Activated T-helper 1 cell treated with anti-CD3 and anti-CD28 coated beads, Interleukin-12 subunit alpha, Interleukin-12 subunit beta, Interleukin-2, Interleukin-4 antibody, amounts not matched to agents 30 ng/mL and 10 ng/mL and 1 ng/mL, durations not matched to agents 14 hours and 24 hours and 36 hours (primary cell): ENCODE measurements around the gene ZC3H13. TPM values are rescaled to one million over a fixed set of nuclear protein-coding genes. Genes with fewer than 3 reads are reported as not detected.

ENCODE experiments used
- DNase-seq: peaks from one replicate; pipeline ENCODE4 v3.0.0; 2021; ENCODE audit warnings: low spot score
- H3K27ac Mint-ChIP-seq: one replicate; pipeline ENCODE4 v1.8.0; 2021; ENCODE audit warnings: mild to moderate bottlenecking, mixed read lengths
- H3K27me3 Mint-ChIP-seq: one replicate; pipeline ENCODE4 v1.8.0; 2022; ENCODE audit warnings: mild to moderate bottlenecking, moderate library complexity, mixed read lengths; ENCODE audit not compliant: insufficient read depth
- H3K36me3 Mint-ChIP-seq: one replicate; pipeline ENCODE4 v1.8.0; 2021; ENCODE audit warnings: low read depth, mixed read lengths
- H3K4me1 Mint-ChIP-seq: one replicate; pipeline ENCODE4 v1.8.0; 2021; ENCODE audit warnings: low read depth, mixed read lengths
- H3K4me3 Mint-ChIP-seq: one replicate; pipeline ENCODE4 v1.8.0; 2021; ENCODE audit warnings: mild to moderate bottlenecking, moderate library complexity, mixed read lengths
- H3K9me3 Mint-ChIP-seq: one replicate; pipeline ENCODE4 v1.8.0; 2021; ENCODE audit warnings: mixed read lengths
- intact Hi-C: fragments of 100-400 bp; cut with micrococcal nuclease; formaldehyde crosslinking; loops from one replicate; pipeline ENCODE4 v1.15.1; 2024
- total RNA-seq: library from RNA; stranded (reverse); gene quantifications from 2 replicates; pipeline ENCODE4 v1.2.3, GENCODE V29; 2022

The ZC3H13 gene
- total RNA-seq, 1 donor from 2014 or later: 52.0 TPM

GRCh38 chr13:46053162-46054012 is 841 bp upstream of the ZC3H13 start:
- peak overlapping the region; percentile 63 for H3K27ac Mint-ChIP-seq
- H3K36me3 Mint-ChIP-seq: peaks cover 1% of the 10 kb centered on the region
- H3K9me3 Mint-ChIP-seq: no peaks in the 10 kb centered on the region
- no peak for DNase-seq
- H3K4me3 Mint-ChIP-seq: peak overlapping the region; percentile 93
- peaks cover 35% of the 10 kb centered on the region for H3K4me1 Mint-ChIP-seq
- peaks cover 15% of the 10 kb centered on the region for H3K27me3 Mint-ChIP-seq
- intact Hi-C loops: loop anchor here (2.0 to 10.0 kb wide), 7 partner anchors 69 to 1984 kb away; partner anchors contain the start of genes COG3, LRCH1 and NUDT15

- Mint-ChIP-seq H3K27me3 (peaks cover 15% of the 10 kb centered on the region), H3K36me3 (peaks cover 1% of the 10 kb centered on the region), H3K27ac (peak overlapping the region; percentile 94), H3K4me1 (peaks cover 40% of the 10 kb centered on the region), H3K9me3 (no peaks in the 10 kb centered on the region), H3K4me3 (peak overlapping the region; percentile 93)
- DNase-seq: no peak
- intact Hi-C loops: loop anchor here (1.0 to 10.0 kb wide), 10 partner anchors 70 to 1985 kb away; partner anchors contain the start of genes COG3, ESD, LRCH1 and LRRC63
Measured at GRCh38 chr13:46051968-46052318, 603 bp downstream of the ZC3H13 start.

GRCh38 chr13:46050771-46051170 is 1.8 kb downstream of the ZC3H13 start:
- Mint-ChIP-seq H3K27me3 (peaks cover 11% of the 10 kb centered on the region), H3K9me3 (no peaks in the 10 kb centered on the region), H3K27ac (no peak overlapping the region), H3K4me1 (peaks cover 40% of the 10 kb centered on the region), H3K4me3 (peak overlapping the region; percentile 41), H3K36me3 (peaks cover 1% of the 10 kb centered on the region)
- no peak for DNase-seq
- intact Hi-C loops: loop anchor here (5.0 to 10.0 kb wide), 3 partner anchors 72 to 1987 kb away; partner anchors contain the start of genes LRCH1 and NUDT15

DNA sequence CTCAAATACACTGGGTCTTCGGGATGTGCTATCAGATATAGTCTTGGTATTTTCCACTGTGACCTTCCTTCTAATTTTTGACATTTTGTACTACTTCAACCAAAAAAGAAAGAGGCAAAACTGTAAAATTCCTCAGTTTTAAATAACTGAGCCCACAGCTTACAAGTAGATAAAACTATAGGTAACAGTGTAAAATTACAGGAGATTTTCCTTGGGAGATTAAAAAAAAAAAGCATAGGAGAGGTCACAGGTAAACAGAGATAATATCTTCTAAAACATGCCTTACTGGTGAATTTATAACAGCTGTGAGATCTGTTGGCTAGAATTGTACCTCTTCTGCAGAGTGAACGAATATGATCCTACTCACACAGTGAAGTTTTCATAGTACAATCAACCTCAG is 7.1 kb downstream of the ZC3H13 start:
- H3K4me3 Mint-ChIP-seq: no peak overlapping the region
- H3K9me3 Mint-ChIP-seq: no peaks in the 10 kb centered on the region
- H3K4me1 Mint-ChIP-seq: peaks cover 20% of the 10 kb centered on the region
- intact Hi-C loops: no loop called here
- no peaks in the 10 kb centered on the region for H3K27me3 Mint-ChIP-seq
- H3K36me3 Mint-ChIP-seq: peaks cover 6% of the 10 kb centered on the region
- DNase-seq: no peak
- no peak overlapping the region for H3K27ac Mint-ChIP-seq

GRCh38 chr13:46043647-46044046 is 8.9 kb downstream of the ZC3H13 start:
- DNase-seq: no peak
- no peaks in the 10 kb centered on the region for H3K27me3 Mint-ChIP-seq
- H3K4me3 Mint-ChIP-seq: no peak overlapping the region
- H3K36me3 Mint-ChIP-seq: peaks cover 10% of the 10 kb centered on the region
- H3K9me3 Mint-ChIP-seq: no peaks in the 10 kb centered on the region
- intact Hi-C loops: no loop called here
- H3K27ac Mint-ChIP-seq: no peak overlapping the region
- peaks cover 11% of the 10 kb centered on the region for H3K4me1 Mint-ChIP-seq

DNA sequence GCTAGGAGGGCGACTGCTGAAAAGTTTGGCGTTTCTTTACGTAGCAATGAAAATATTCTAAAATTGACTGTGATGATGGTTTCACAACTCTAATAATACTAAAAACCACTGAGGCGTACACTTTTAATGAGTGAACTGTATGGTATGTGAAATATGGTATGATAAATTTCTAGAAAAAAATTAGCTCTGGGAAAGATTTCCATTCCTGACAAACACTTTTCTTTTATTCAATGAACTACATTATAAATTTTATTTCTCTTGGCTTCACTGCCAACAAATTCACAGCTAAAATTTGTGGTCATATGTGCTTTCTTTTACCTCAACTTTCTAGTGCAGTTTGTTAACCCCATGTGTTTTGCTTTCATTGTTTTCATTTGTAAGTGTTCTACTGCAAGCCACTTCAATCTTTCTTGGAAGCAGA is 11.1 kb downstream of the ZC3H13 start:
- Mint-ChIP-seq H3K4me1 (peaks cover 6% of the 10 kb centered on the region), H3K4me3 (no peak overlapping the region), H3K9me3 (no peaks in the 10 kb centered on the region), H3K36me3 (peaks cover 17% of the 10 kb centered on the region), H3K27me3 (no peaks in the 10 kb centered on the region), H3K27ac (no peak overlapping the region)
- DNase-seq: no peak
- intact Hi-C loops: no loop called here

GRCh38 chr13:46040763-46041162 is 11.8 kb downstream of the ZC3H13 start:
- intact Hi-C loops: no loop called here
- peaks cover 22% of the 10 kb centered on the region for H3K36me3 Mint-ChIP-seq
- DNase-seq: no peak
- no peaks in the 10 kb centered on the region for H3K27me3 Mint-ChIP-seq
- no peak overlapping the region for H3K27ac Mint-ChIP-seq
- peaks cover 6% of the 10 kb centered on the region for H3K4me1 Mint-ChIP-seq
- no peaks in the 10 kb centered on the region for H3K9me3 Mint-ChIP-seq
- no peak overlapping the region for H3K4me3 Mint-ChIP-seq

- no peak for DNase-seq
- intact Hi-C loops: no loop called here
- Mint-ChIP-seq H3K4me1 (no peaks in the 10 kb centered on the region), H3K36me3 (peaks cover 25% of the 10 kb centered on the region), H3K27ac (no peak overlapping the region), H3K9me3 (no peaks in the 10 kb centered on the region), H3K27me3 (no peaks in the 10 kb centered on the region), H3K4me3 (no peak overlapping the region)
Measured at GRCh38 chr13:46039411-46040182, 12.9 kb downstream of the ZC3H13 start.

DNA sequence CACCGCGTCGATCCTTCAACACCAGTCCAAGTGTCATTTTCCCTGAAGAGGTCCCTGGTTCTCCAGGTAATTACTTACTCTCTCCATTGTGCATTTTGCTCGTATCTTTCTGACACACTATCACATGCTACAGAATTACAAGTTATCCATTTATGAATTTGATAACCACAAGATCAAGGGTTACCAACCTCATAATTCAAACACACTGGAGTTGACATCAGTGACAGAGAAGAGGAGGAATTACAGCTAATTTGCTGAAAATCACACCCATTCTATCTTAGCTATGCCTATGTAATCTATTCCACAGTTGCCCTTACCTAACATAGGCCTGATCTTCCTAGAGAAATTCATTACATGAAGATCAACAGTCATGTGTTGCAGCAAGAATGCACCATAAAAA is 14.2 kb downstream of the ZC3H13 start:
- H3K27ac Mint-ChIP-seq: no peak overlapping the region
- no peaks in the 10 kb centered on the region for H3K9me3 Mint-ChIP-seq
- H3K36me3 Mint-ChIP-seq: peaks cover 32% of the 10 kb centered on the region
- no peaks in the 10 kb centered on the region for H3K27me3 Mint-ChIP-seq
- H3K4me3 Mint-ChIP-seq: no peak overlapping the region
- no peak for DNase-seq
- no peaks in the 10 kb centered on the region for H3K4me1 Mint-ChIP-seq
- intact Hi-C loops: no loop called here

DNA sequence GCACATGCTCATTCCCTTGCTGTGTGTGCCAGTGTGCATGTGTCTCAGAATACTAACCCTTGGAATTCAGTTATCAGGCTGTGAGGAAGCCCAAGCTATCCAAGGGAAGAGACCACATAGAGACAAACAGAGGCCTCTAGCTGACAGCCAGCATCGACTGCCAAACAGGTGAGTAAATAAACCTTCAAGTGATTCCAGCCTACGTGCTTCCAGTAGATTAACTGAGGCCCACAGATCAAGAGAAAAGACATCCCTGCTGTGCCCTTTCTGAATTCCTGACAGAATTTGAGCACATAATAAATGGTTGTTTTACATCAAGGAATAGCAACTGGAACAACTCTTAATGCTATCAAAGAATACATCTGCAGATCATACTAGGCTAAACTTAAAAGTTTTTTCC is 17.5 kb downstream of the ZC3H13 start:
- peaks cover 9% of the 10 kb centered on the region for H3K9me3 Mint-ChIP-seq
- no peak overlapping the region for H3K4me3 Mint-ChIP-seq
- peaks cover 40% of the 10 kb centered on the region for H3K36me3 Mint-ChIP-seq
- H3K27ac Mint-ChIP-seq: no peak overlapping the region
- intact Hi-C loops: no loop called here
- H3K4me1 Mint-ChIP-seq: no peaks in the 10 kb centered on the region
- H3K27me3 Mint-ChIP-seq: no peaks in the 10 kb centered on the region
- DNase-seq: no peak

DNA sequence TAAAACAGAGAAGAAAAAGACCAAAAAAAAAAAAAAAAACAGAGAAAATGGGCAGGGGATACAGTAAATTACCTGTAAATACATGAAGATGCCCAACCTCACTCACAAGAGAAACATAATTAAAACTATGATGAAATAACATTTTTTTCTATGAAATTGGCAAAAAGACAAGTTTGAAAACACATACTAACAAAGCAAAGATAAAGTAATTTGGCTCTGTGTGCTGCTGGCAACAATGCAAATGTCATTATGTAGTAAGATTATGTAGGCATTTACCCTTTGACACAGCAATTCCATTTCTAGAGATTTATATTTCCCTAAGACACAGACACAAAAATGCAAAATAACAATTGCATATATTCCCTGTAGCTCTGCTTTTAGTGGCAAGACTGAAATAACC is 20.2 kb downstream of the ZC3H13 start:
- no peak overlapping the region for H3K27ac Mint-ChIP-seq
- DNase-seq: no peak
- peaks cover 11% of the 10 kb centered on the region for H3K9me3 Mint-ChIP-seq
- H3K4me1 Mint-ChIP-seq: no peaks in the 10 kb centered on the region
- peaks cover 41% of the 10 kb centered on the region for H3K36me3 Mint-ChIP-seq
- H3K4me3 Mint-ChIP-seq: no peak overlapping the region
- intact Hi-C loops: no loop called here
- no peaks in the 10 kb centered on the region for H3K27me3 Mint-ChIP-seq

DNA sequence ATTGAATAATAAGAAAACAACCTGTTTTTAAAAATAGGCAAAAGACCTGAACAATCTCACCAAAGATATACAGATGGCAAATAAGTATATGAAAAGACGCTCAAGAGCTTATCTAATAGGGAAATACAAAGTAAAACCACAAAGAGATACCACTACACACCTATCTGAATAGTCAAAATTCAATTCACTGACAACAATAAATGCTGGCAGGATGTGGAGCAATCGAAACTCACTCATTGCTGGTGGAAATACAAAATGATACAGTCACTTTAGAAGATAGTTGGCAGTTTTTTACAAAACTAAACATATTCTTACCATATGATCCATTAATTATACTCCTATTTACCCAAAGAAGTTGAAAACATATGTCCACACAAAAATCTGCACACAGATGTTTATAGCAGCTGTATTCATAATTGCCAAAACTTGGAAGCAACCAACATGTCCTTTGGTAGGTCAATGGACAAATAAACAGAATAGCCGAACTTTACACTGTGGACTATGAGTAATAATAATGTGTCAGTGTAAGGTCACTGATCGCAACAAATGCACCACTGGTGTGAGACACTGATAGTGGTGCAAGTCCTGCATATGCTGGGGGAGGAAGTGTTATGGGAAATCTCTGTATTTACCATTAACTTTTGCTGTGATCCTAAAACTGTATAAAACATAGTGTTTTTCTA is 20.8 kb downstream of the ZC3H13 start:
- Mint-ChIP-seq H3K4me3 (no peak overlapping the region), H3K4me1 (no peaks in the 10 kb centered on the region), H3K27ac (no peak overlapping the region), H3K36me3 (peaks cover 41% of the 10 kb centered on the region), H3K27me3 (no peaks in the 10 kb centered on the region), H3K9me3 (peaks cover 11% of the 10 kb centered on the region)
- intact Hi-C loops: no loop called here
- DNase-seq: no peak
